ENCODE results near the gene SFMBT2. TPM values are rescaled to one million over a fixed set of nuclear protein-coding genes. Genes with fewer than 3 reads are reported as not detected.

The SFMBT2 gene
- total and polyA plus RNA-seq, 7 donors: 0.53 to 8.2 (median 3.0) TPM

- Histone ChIP-seq H3K9me3 (no peaks in the 10 kb centered on the region), H3K36me3 (ENCODE audit: insufficient read depth in 1 of 2, low read depth in 1 of 2) (no peaks in the 10 kb centered on the region), H3K27ac (no peak overlapping the region), H3K4me1 (no peaks in the 10 kb centered on the region), H3K4me3 (no peak overlapping the region), H3K27me3 (ENCODE audit: insufficient read depth in 3 of 3, low read length in 2 of 3) (peaks cover 0 to 3% (median 0%) of the 10 kb centered on the region in 3 donors)
- ATAC-seq (no peak), DNase-seq (no peak)
- 81 to 85% (median 83%) methylated on average over 4 of the region's 4 CpGs for WGBS, 3 donors
- intact Hi-C loops (cut with DNase I): no loop called here
- no peak for TF ChIP-seq CTCF (IDR thresholded peaks at IDR 0.05)
These were observed 260.5 kb downstream of the SFMBT2 start for GRCh38 chr10:7150349-7150748.

- no peaks in the 10 kb centered on the region for H3K4me1 ChIP-seq
- H3K27ac ChIP-seq: no peak overlapping the region
- TF ChIP-seq CTCF (IDR thresholded peaks at IDR 0.05): no peak
- no peaks in the 10 kb centered on the region for H3K9me3 ChIP-seq
- H3K27me3 ChIP-seq (ENCODE audit: insufficient read depth in 3 of 3, low read length in 2 of 3): peaks cover 0 to 3% (median 0%) of the 10 kb centered on the region in 3 donors
- 55 to 71% (median 63%) methylated on average over 3 of the region's 3 CpGs for WGBS, 3 donors
- no peak for DNase-seq
- intact Hi-C loops (cut with DNase I): no loop called here
- H3K4me3 ChIP-seq: no peak overlapping the region
- no peaks in the 10 kb centered on the region for H3K36me3 ChIP-seq (ENCODE audit: insufficient read depth in 1 of 2, low read depth in 1 of 2)
- no peak for ATAC-seq
These were observed 264.6 kb downstream of the SFMBT2 start for GRCh38 chr10:7146189-7146588.

GRCh38 chr10:7136016-7136415, 274.8 kb downstream of the SFMBT2 start:
- Histone ChIP-seq H3K4me1 (no peaks in the 10 kb centered on the region), H3K4me3 (no peak overlapping the region), H3K27me3 (ENCODE audit: insufficient read depth in 3 of 3, low read length in 2 of 3) (peaks cover 0 to 13% (median 0%) of the 10 kb centered on the region in 3 donors), H3K9me3 (no peaks in the 10 kb centered on the region), H3K36me3 (ENCODE audit: insufficient read depth in 1 of 2, low read depth in 1 of 2) (no peaks in the 10 kb centered on the region), H3K27ac (no peak overlapping the region)
- no peak for ATAC-seq
- DNase-seq: no peak
- no peak for TF ChIP-seq CTCF (IDR thresholded peaks at IDR 0.05)
- intact Hi-C loops (cut with DNase I): no loop called here
- WGBS, 3 donors: 76 to 83% (median 76%) methylated on average over 5 of the region's 5 CpGs

- DNase-seq (no peak), ATAC-seq (no peak)
- intact Hi-C loops (cut with DNase I): no loop called here
- Histone ChIP-seq H3K9me3 (no peaks in the 10 kb centered on the region), H3K36me3 (ENCODE audit: insufficient read depth in 1 of 2, low read depth in 1 of 2) (no peaks in the 10 kb centered on the region), H3K4me3 (no peak overlapping the region), H3K27ac (no peak overlapping the region), H3K27me3 (ENCODE audit: insufficient read depth in 3 of 3, low read length in 2 of 3) (peaks cover 0 to 13% (median 0%) of the 10 kb centered on the region in 3 donors), H3K4me1 (no peaks in the 10 kb centered on the region)
- TF ChIP-seq CTCF (IDR thresholded peaks at IDR 0.05): no peak
These were observed 275.6 kb downstream of the SFMBT2 start for GRCh38 chr10:7135188-7135587.

- Histone ChIP-seq H3K27me3 (ENCODE audit: insufficient read depth in 3 of 3, low read length in 2 of 3) (peaks cover 0 to 13% (median 0%) of the 10 kb centered on the region in 3 donors), H3K4me1 (no peaks in the 10 kb centered on the region), H3K27ac (no peak overlapping the region), H3K36me3 (ENCODE audit: insufficient read depth in 1 of 2, low read depth in 1 of 2) (no peaks in the 10 kb centered on the region), H3K9me3 (no peaks in the 10 kb centered on the region), H3K4me3 (no peak overlapping the region)
- TF ChIP-seq CTCF (IDR thresholded peaks at IDR 0.05): no peak
- intact Hi-C loops (cut with DNase I): no loop called here
- ATAC-seq (no peak), DNase-seq (no peak)
- WGBS, 3 donors: 66 to 93% (median 79%) methylated on average over 1 of the region's 1 CpG
These were observed 276.4 kb downstream of the SFMBT2 start for GRCh38 chr10:7134448-7134847.
